ENCODE results near the gene TBKBP1.

Gene TBKBP1

DNA sequence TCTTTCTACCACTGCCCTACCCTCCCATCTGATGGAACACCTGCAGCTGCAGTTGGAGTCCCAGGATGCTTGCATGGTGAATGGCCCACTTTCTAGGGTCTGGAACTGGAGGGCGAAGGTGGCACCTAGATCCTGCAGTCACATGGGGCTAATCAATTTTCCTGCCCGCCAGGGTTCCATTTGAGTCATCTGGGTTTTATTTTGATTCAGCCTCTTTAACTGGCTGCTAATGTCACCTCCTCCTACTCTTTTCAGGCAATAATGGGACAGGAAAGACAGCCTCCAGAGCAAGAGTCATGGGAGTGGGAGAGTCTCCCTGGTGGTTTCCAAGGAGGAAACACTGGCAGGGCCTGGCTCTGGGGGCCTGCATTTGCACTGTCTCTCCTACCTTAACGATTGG, 3.8 kb upstream of the TBKBP1 start:
- Histone ChIP-seq H3K4me2 (no peak overlapping the region), H4K20me1 (ENCODE audit: insufficient read depth) (no peaks in the 10 kb centered on the region), H3K4me3 (IDR thresholded peaks at IDR 0.05; ENCODE audit: insufficient read depth, low read depth, low read length) (no peak overlapping the region), H3K79me2 (ENCODE audit: insufficient read depth, low read depth) (no peaks in the 10 kb centered on the region), H2AFZ (ENCODE audit: low read depth) (no peak overlapping the region), H3K27me3 (ENCODE audit: insufficient read depth, low read depth) (no peaks in the 10 kb centered on the region), H3K27ac (no peak overlapping the region), H3K4me1 (ENCODE audit: low read depth, poor library complexity, severe bottlenecking) (peaks cover 40% of the 10 kb centered on the region), H3K9ac (no peak overlapping the region), H3K36me3 (ENCODE audit: insufficient read depth) (no peaks in the 10 kb centered on the region)
- TF ChIP-seq, protein P1, sequence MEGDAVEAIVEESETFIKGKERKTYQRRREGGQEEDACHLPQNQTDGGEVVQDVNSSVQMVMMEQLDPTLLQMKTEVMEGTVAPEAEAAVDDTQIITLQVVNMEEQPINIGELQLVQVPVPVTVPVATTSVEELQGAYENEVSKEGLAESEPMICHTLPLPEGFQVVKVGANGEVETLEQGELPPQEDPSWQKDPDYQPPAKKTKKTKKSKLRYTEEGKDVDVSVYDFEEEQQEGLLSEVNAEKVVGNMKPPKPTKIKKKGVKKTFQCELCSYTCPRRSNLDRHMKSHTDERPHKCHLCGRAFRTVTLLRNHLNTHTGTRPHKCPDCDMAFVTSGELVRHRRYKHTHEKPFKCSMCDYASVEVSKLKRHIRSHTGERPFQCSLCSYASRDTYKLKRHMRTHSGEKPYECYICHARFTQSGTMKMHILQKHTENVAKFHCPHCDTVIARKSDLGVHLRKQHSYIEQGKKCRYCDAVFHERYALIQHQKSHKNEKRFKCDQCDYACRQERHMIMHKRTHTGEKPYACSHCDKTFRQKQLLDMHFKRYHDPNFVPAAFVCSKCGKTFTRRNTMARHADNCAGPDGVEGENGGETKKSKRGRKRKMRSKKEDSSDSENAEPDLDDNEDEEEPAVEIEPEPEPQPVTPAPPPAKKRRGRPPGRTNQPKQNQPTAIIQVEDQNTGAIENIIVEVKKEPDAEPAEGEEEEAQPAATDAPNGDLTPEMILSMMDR (conservative IDR thresholded peaks at IDR 0.05; ENCODE audit: low read depth, low read length) = no peak

DNA sequence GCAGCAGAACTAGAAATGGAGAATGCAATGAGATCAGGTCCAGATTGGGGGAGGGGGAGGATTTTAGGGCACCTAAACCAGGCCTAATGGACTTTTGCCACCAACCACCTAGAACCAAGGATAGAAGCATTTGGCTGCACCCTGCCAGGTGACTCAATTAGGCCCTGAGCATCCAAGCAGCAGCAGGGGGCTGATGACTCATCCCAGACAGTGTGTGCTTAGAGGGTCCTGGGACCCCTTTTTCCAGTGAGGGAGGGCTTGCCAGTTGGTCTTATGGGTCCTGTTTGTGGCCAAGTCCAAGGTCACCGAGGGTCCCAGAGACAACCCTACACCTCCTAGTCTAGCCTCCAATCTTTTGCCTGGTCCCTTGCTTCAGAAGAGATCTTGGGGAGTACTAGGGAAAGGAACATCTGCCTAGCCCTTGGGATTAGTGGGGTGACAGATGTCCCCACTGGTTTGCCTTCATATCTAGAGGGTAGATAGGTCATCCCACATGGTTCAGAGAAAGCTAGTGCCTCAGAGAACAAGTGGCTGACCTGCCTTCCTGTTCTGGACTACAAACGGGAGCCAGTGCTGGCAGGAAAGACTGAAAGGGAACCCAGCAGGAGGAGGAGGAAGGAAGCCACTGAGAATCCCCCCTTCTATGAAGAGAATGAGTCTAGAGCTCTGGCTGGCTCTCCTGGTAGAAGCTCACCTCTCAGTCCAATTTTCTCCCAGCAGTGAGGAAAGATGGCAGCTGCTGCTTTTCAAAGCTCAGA, 1.6 kb upstream of the TBKBP1 start:
- peak overlapping the region; percentile 38; the same call in 1 of the 2 replicates for H2AFZ ChIP-seq (ENCODE audit: low read depth)
- no peak overlapping the region for H3K9ac ChIP-seq
- H4K20me1 ChIP-seq (ENCODE audit: insufficient read depth) = no peaks in the 10 kb centered on the region
- H3K36me3 ChIP-seq (ENCODE audit: insufficient read depth) = no peaks in the 10 kb centered on the region
- H3K4me1 ChIP-seq (ENCODE audit: low read depth, poor library complexity, severe bottlenecking) = peaks cover 21% of the 10 kb centered on the region
- peak overlapping the region; percentile 79 for H3K4me2 ChIP-seq
- no peaks in the 10 kb centered on the region for H3K27me3 ChIP-seq (ENCODE audit: insufficient read depth, low read depth)
- no peaks in the 10 kb centered on the region for H3K79me2 ChIP-seq (ENCODE audit: insufficient read depth, low read depth)
- no peak overlapping the region for H3K4me3 ChIP-seq (IDR thresholded peaks at IDR 0.05; ENCODE audit: insufficient read depth, low read depth, low read length)
- H3K27ac ChIP-seq = no peak overlapping the region
- TF ChIP-seq, protein P1 (conservative IDR thresholded peaks at IDR 0.05; ENCODE audit: low read depth, low read length) = no peak

DNA sequence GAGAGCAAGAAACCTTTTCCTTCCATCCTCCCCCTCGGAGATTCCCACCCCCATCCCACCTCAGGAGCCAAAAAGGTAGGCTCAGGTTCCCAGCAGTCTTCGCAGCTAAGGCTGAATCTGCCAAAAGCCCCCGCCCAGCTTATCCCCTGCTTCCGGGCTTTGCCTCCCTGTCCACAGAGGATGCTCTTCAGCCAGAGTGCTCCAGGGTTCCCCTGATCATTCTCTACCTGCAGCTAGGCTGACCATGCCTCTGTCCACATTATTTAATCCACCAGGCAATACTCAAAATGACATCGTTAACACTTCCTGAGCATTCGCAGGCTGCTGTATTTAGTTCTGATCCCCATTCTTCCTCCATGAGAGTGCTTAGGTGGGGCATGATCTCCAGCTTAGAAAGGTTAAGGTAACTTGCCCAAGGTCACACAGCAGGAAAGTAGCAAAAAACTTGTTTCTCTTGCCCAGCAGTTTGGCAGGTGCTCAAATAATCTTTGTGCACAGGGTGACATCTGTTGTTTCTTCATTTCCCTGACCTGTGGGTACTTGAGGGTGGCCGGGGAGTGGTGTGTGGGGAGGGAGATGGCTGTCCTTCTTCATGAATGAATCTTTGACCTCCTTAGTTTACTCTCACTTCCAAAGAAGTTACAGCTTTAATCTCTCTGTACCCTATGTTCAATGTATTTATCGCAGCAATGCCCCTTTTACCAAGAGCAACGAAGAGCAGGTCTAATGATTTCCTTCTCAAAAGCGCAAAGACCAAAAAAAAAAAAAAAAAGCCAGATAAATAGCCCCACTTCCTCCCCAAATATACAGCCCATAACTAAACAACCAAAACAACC, 848 bp upstream of the TBKBP1 start:
- Histone ChIP-seq H3K4me1 (ENCODE audit: low read depth, poor library complexity, severe bottlenecking) (peaks cover 14% of the 10 kb centered on the region), H3K9ac (peak overlapping the region; percentile 72), H3K27ac (no peak overlapping the region; the same call in 1 of the 2 replicates), H3K36me3 (ENCODE audit: insufficient read depth) (no peaks in the 10 kb centered on the region), H3K4me2 (peak overlapping the region; percentile 79), H2AFZ (ENCODE audit: low read depth) (peak overlapping the region; percentile 83), H3K27me3 (ENCODE audit: insufficient read depth, low read depth) (no peaks in the 10 kb centered on the region), H3K79me2 (ENCODE audit: insufficient read depth, low read depth) (no peaks in the 10 kb centered on the region), H4K20me1 (ENCODE audit: insufficient read depth) (no peaks in the 10 kb centered on the region), H3K4me3 (IDR thresholded peaks at IDR 0.05; ENCODE audit: insufficient read depth, low read depth, low read length) (no peak overlapping the region)
- TF ChIP-seq, protein P1 (conservative IDR thresholded peaks at IDR 0.05; ENCODE audit: low read depth, low read length) = no peak

DNA sequence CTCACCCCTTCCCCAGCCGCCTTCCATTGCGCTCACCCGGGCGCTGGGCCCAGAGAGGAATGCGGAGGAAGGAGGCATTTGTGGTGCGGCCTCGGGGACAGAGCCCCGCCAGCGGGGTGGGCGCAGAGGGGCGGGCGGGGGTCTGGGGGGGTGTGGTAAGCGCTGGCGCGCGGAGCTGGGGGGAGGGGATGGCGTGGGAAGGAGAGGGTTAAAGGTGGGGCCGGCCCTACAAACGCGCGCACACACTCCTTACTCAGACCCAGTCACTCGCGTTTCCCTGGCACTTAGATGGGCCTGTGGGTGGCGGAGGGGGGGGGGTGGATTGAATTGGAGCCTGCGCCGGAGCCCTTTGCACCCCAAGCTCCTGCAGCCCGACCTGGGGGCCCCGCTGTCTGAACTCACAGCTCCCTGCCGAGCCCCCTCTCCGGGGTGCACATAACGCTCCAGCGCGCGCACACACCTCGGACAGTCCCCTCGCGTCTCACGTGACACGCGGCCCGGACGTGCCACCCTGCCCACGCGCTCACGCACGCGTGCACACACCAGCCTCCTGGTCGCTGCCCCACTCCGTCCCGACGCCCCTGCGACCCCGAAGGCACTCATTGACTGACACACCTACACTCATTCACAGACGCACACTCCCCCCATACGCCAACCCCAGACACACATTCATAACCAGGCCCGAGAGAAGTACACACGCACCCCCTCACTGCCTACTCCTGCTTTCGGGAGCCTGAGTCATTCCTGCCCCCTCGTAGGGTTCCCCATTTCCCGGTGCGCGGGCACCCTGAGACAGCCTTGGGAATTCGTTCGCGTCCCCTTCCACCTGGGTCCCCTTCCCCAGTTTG, 844 bp downstream of the TBKBP1 start:
- no peak overlapping the region for H3K4me3 ChIP-seq (IDR thresholded peaks at IDR 0.05; ENCODE audit: insufficient read depth, low read depth, low read length)
- H3K27ac ChIP-seq = no peak overlapping the region
- no peaks in the 10 kb centered on the region for H3K27me3 ChIP-seq (ENCODE audit: insufficient read depth, low read depth)
- H3K36me3 ChIP-seq (ENCODE audit: insufficient read depth) = no peaks in the 10 kb centered on the region
- H3K4me2 ChIP-seq = peak overlapping the region; percentile 25; the same call in 1 of the 2 replicates
- no peaks in the 10 kb centered on the region for H3K79me2 ChIP-seq (ENCODE audit: insufficient read depth, low read depth)
- H3K9ac ChIP-seq = peak overlapping the region; percentile 72; the same call in 1 of the 2 replicates
- TF ChIP-seq, protein P1 (conservative IDR thresholded peaks at IDR 0.05; ENCODE audit: low read depth, low read length) = no peak
- H4K20me1 ChIP-seq (ENCODE audit: insufficient read depth) = no peaks in the 10 kb centered on the region
- peak overlapping the region; percentile 52; the same call in 1 of the 2 replicates for H2AFZ ChIP-seq (ENCODE audit: low read depth)
- peaks cover 20% of the 10 kb centered on the region for H3K4me1 ChIP-seq (ENCODE audit: low read depth, poor library complexity, severe bottlenecking)
